Inflammatory macrophage treated with lipopolysaccharide for 1 hour (primary cell): Measurements from ENCODE around the gene ARNT2.

Experiments used
- DNase-seq, 2 donors: peaks; one replicate each; pipeline ENCODE4 v3.0.0-alpha.2; 2020 to 2022

The ARNT2 gene

DNA sequence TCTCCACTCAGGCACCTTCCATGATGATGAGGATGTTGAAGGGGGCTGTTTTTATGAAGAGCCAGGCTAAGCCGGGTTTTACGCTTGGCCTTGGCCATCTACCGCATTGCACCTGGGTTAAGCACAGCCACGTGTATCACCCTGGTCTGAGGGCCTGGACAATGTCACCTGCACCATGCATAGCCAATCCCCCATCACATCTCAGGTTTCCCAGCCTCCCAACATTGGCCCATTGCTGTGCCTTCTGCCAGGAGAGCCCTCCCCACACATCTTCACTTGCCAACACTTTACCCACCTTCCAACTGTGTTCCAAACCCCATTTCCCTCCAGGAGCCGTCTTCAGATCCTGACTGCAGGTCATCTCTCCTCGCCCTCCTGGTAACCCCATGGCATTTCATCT lies 155.6 kb downstream of the ARNT2 start:
- no peak for DNase-seq

DNA sequence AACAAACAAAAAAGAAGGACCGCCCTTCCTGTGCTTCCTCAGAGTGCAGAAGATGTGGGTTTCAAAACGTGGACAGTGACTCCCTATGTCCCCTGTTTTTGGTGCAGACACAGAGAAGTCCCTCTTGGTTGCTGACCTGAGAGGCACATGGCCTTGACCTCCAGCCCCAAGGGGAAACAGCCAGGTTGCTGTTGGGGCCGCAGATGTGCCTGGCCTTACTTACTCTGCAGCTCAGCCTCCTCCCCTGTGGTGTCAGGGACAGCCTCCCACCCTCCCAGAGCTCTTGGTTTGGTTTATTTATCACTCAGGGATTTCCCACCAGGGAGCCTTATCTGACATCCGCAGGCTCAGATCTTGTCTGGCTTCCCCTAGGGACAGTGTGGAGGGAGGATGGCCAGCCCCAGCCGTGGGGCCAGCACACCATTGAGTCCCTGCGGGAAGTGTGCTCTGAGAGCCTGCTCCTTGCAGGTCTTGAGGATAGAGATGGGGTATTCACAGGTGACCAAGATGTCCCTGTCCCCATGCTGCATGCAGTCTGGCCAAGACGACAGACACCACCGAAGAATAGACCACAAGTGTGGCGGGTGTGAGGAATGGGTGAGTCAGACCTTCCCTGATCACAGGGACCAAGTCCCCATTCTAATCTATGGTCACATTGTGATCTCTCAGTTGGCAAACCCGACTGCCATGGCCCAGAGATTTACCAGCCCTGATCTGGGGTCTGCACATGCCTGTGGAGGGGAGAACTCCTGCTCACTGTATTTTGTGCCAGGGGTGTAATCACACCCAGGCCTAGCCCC lies 156.6 kb downstream of the ARNT2 start:
- no peak for DNase-seq

DNA sequence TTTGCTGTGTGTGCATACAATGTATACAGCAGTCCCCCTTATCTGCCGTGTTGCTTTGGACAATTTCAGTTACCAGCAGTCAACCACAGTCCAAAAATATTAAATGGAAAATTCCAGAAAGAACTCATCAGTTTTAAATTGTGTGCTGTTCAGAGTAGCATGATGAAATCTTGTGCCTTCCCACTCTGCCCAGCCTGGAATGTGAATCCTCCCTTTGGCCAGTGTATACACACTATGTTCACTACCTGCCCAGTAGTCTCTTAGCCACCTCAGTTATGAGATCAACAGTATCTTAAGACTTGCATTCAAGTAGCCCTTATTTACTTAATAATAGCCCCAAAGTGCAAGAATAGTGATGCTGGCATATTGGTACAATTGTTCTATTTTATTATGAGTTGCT lies 157.3 kb downstream of the ARNT2 start:
- DNase-seq, result no peak

DNA sequence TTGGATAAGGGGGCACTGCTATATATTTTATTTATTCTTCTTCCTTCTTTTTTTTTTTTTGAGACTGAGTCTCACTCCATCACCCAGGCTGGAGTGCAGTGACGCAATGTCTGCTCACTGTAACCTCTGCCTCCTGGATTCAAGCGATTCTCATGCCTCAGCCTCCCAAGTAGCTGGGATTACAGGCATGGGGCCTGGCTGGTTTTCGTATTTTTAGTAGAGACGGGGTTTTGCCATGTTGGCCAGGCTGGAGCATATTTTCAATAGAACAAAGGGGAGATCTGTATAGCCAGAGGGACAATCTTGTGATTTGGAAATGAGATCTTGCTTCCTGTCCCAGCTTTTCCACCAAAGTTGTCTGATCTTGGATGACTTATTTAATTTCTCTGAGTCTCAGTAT lies 157.9 kb downstream of the ARNT2 start:
- DNase-seq, result no peak

DNA sequence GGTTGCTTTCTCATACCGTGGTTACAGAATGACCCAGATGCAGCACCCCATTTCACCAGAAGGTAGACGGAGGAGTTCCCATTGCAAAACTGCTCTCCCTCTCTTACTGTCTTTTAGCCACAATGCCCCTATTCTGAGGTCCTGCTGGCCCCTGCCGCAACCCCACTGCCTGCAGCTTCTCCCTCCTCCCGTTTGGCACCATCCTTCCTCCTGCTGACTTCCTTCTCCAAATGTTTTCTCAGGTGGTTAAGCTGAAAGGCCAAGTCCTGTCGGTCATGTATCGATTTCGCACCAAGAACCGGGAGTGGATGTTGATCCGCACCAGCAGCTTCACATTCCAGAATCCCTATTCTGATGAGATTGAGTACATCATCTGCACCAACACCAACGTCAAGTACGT lies 158.7 kb downstream of the ARNT2 start:
- DNase-seq, result no peak

DNA sequence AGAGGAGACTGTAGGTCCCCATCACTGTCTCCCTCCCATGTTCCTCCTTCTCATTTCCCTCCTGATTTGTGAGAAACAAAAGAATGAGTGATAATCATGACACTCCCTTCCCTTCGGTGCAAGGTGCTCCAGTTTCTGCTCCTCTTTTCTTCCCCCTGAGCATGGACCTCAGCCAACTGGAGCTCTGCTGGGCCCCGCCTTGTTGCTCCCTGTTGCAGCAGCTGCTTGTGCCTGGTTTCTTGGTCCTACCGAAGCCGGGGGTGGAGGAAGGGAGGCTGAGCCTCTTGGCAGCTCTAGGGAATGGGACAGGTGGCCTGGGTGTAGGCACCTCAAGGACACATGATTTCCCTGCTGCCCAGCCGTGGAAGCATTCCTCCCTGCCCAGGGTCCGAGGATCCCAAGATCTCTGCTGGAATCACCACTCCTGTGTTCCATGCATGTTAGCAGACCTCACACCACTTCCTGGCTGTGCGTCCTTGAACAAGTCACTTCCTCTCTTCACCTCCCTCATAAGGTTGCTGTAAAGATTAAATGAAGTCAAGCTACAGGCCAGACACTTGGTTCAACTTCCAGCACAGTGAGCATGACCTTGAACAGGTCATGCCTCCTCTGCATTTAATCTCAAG lies 159.3 kb downstream of the ARNT2 start:
- no peak for DNase-seq

DNA sequence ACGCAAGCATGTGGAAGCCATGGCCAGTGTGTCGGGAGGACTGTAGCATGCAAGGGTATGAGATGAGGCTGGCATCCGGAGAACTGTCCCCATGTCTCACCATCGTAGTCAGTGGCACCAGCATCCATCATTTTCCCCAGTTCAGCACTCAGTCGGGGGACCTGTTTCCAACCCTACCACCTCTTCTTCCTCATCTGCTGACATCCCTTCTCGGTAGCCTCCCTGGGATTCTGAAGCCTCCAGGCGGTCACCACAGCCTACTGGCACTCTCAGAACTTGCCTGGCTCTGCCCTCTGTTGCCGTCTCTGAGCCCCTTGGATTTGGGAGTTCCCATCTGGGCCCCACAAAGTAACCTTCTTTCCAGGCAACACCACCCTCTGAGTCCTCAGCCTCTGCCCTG lies 159.9 kb downstream of the ARNT2 start:
- DNase-seq, result no peak

DNA sequence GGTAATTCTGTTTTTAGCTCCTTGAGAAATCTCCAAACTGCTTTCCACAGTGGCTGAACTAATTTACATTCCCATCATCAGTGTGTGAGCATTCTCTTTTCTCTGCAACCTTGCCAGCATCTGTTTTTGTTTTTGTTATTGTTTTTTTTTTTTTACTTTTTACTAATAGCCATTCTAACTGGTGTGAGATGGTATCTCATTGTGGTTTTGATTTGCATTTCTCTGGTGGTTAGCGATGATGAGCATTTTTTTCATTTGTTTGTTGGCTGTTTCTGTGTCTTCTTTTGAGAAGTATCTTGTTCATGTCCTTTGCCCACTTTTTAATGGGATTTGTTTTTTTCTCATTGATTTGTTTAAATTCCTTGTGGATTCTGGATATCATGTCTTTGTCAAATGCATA lies 161.2 kb downstream of the ARNT2 start:
- no peak for DNase-seq

DNA sequence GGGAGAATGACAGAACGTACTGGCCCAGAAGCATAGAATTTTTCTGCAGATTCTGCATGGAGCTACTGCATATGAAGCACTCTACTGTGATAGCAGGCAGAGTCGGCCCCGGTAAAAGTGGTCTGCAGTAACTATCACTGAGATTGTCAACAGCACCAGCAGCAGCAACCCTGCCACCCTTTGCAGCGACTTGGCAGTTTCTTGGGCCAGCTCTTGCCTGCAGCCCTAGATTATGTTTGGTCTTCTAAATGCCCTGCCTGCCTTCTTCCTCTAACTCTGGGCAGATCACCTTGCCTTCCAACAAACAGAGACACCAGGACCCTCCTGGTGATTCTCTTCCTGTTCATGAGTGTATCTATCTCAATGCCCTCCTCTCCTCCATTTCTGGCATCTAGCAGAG lies 161.8 kb downstream of the ARNT2 start:
- no peak for DNase-seq

DNA sequence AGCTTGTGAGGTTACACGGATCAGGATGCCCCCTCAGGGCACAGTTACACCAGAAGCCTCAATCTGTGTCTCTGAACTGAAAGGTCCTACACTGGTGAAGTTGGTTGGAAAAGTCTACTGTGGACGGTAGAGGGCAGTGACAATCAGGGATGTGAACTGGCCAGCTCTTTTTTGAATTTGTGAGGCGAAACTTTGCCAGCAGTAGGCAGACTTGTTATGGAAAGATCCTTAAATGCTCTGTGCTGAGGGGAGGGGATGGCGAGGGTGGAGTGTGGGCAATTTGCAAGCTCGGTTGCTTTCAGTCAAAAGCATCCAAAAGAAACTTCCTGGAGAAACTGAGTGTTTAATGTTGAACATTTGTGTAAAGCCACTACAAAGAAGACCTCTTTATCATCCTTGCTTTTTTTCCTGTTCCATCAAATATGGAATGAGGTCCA lies 163.6 kb downstream of the ARNT2 start:
- peak; percentile 50 to 73 for DNase-seq

DNA sequence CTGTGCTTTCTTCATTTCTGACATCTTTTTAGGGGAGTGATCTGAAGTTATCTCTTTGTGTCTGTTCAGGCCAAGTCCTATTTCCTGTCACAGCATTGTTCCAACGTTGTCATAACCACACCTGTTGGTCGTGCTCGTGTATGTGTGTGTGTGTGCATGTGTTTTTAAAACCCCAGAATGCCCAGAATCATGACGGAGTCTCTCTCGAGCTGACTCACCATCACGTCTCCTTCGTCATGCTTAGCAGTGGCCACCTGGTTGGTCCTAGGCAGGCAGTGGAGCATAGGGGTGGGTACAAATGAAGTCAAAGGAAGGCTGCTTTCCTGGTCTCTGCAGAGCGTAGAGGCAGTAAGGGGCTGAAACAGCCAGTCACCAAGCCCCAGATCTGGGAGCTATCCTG lies 164.1 kb downstream of the ARNT2 start:
- no peak for DNase-seq

DNA sequence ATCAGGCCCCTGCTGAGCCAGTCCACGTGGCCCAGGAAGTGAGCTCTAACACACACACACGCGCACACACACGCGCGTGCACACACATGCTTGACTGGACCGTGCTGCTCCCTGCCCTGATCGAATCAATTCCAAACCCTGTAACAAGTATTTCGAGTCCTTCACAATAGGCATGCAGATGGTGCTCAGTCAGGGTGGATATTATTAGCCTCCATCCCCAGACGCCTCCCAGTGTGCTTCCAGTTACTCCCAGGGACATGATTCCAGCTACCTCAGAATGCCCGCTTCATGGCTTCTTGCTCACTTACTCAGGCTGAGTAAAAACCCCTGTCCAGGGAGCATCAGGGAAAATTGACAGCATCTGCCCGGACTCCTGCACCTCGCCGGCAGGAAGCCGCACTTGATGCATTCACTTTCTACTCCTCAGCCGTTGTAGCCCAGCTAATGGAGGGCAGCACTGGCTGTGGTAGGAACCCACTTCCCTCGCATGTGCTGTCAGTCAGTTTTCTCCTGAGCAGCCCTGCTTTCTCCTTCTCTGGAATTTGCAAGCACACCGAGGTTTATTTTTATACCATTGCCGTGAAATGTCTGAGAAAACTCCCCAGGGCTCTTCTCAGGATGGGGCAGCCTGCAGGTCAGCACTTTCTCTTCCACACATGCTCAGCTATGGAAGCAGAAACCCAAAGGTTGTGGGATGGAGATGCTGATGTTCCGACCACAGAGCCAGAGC lies 164.9 kb downstream of the ARNT2 start:
- DNase-seq, result no peak

DNA sequence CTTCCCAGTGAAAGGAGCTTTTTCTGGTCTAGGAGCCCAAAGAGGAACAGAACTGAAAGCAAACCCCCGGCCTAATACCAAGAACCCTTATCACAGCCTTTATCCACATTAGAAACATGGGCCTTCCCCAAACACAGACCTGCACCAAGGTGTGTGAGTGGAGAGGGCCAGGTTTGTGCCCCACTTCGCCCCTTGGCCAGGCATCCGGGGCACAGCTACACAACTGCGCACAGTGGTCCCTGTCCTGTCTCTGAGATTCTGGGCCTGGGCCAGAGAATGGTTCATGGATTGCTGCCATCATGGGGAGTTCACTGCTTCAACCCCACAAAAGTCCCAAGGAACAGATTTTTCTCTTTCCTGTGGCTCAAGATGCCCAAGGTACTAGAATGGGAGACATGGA lies 165.5 kb downstream of the ARNT2 start:
- no peak for DNase-seq

DNA sequence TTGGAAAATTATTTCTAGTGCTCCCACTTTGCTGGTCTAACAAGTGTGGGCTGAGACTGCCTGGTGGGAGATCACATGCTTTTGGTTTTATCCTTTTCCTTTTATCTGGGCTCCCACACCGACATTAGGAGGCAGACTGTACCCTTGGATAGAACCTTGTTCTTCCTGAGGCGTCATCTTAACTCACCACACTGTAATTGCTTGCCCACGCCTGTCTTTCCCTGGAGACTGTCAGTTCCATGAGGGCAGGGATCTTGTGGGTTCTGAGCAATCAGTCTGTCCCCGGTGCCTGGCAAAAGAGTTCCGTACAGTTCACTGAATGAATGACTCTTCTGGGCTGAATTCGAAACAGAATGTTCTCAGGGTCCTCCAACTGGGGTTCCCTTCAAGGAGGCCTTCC lies 166.4 kb downstream of the ARNT2 start:
- DNase-seq, result no peak

DNA sequence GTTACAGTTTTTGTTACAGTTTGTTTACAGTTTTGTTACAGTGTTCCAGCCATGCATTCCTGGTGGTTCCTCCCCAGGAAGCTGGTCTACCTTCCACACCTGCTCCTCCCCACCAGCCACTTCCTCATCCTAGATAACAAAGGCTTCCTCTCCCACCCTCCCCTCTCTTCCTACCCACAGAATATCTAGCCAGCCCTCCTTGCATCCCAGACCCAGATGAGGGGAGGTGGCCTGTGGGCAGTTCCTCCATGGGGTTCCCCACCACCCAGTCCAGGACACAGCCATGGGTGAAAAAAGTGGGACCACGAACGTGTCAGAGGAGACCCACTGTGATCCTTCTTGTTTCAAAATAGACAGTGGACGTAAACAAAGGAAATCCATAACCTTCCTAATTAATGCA lies 168.2 kb downstream of the ARNT2 start:
- no peak for DNase-seq

DNA sequence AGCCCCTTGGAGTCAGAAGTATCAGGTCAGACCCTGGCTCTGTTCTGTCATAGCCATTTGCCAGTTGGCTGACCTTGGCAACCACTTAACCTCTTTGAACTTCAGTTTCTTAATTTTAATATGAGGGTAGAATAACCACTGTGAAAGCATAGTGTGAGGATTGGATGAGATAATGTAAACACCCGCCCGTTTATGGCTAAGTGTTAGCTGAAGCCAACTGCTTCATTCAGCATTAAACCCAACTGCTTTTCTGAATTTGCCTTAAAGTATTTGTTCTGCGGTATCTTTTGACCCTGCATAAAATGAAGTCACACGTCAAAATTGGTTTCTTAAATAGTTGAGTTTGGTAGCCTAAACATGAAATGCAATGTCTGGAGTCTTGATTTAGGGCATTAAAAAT lies 169.4 kb downstream of the ARNT2 start:
- DNase-seq, result no peak

DNA sequence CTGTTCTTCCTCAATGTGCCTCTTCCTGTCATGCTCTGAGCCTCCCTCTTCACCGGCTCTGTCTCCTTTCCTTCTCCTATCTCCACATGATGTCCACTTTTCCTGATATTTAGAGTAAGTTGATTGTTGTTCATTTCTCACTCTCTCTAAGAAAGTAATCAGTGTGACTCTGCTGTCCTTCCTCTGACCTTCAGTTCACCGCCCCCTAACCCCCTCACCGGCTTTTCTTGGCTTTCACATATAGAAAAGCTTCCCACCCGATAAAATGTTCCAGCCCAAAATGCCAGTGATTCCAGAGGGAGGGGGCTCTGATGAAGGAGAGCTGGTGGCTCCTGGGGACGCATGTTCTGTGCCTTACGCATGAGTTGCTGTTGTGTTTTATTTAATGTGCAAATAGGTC lies 170.4 kb downstream of the ARNT2 start:
- no peak for DNase-seq

DNA sequence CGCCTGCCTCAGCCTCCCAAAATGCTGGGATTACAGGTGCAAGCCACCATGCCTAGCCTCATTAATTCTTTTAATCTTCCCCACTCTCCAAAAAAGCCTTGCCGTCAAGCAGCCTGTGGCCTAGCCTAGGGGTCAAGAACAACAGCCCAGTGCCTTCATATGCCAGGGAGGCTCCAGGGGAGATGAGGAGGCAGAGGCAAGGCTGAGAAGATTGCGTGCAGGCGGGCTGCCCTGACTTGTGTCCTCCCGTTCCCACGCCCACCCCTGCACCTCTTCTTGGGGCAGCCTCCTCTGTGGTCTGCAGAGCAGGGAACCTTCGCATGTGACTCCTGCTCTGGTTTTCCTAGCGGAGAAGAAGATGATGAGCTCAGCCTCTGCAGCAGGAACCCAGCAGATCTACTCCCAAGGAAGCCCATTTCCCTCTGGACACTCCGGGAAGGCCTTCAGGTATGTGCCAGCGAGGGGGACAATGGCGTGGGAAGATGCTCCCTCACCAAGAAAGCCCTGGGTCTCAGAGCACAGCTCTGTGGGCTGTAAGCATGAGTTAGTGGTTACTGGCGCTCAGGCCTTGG lies 172.4 kb downstream of the ARNT2 start:
- DNase-seq, result no peak

DNA sequence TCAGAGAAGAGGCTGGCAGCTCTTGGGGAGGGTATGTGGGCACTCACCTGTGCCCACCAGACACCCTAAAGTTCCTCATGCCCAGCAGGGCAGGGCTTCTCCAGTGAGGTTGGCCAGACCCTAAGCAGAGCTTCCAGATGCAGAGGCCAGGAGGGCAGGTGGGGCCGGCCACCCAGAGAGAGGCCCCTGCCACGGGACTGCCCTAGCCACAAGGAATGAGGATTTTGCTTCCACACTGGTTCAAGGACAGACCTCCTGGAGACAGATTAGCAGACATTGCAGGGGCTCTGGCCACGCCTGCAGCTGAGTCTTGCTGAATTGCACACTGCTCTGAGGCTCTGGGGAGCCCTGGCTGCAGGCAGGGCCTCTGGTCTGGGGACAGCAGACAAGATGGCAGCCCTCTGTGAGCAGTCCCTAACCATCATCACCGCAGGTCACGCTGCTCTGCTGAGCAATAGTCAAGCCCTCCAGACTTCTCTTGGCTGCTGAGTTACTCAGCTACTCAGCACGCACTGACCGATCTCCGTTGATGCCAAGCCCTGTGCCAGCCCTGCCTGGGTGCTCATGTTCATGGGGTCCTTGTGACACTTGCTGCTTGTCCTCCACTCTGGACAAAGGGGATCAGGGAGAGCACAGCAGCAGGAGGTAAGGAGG lies 173.5 kb downstream of the ARNT2 start:
- DNase-seq, result no peak

DNA sequence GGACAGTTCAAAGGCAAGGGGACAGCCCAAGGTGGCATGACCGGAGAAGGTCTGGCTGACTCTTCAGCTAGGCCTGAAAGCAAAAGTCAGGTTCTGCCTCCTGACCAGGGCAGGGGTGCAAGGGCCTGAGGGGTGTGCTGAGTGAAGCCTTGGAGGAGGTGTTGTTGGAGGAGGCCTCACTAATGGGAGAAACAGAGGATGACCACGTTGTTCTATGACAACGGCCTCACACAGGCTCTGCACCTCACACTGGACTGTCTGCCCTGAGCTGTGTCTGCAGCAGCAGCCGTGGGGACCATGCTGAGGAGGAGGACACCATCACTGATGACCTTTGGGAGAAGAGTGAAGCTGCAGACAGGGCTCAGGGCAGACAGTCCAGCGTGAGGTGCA lies 174.0 kb downstream of the ARNT2 start:
- DNase-seq, result no peak

DNA sequence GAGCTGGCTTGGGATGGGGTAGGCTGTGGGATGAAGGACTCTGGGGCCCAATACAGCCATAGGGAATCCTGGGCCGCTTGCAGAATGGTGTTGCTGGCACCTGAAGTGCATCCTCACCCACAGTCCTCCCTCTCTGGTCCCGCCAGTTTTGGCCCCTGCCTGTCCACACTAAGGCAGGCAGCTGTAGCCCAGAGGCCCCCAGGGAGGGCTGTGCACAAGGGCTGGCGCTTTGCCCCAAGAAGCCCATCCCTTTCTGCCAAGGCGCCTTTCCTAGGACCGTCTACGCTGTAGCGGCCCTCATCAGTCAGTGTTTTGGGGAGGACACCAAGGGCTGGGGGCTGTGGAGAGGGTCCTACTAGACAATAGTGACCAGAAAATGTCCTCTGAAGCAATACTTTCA lies 174.7 kb downstream of the ARNT2 start:
- no peak for DNase-seq

DNA sequence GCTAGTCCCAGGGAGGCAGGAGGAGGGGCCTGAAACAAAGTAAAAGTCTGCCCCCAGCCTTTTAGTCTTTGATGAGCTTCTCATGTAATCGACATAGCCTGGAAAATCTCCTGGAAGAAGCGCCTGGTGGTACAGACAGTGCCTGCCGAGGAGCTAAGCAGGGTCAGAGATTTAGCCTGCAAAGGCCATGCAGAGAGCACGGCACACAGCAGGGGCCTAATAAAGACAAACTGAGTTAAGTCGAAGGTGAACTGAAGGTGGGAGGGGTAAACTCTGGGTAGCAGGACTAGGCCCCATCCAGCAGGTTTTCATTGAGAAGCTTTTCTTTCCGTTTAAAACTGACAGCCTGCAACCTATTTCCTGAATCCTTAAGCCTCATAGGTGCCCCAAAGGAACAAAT lies 175.4 kb downstream of the ARNT2 start:
- DNase-seq, result no peak

DNA sequence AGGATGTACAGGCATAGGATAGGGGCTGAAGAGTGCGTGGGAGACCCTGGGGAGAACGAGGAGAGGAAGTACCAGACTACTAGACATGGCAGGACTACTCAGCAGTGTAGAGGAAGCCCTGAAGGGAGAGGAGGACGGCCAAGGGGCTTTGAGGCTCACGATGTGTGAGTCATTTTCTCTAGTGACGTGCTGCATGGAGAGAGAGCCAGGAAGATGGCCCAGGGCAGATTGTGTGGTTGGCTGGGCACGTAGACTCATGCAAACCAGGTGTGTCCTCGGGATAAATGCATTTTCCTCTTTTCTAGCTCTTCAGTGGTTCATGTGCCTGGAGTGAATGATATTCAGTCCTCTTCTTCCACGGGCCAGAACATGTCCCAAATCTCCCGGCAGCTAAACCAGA lies 175.9 kb downstream of the ARNT2 start:
- DNase-seq, result peak; percentile 14 to 61
